ENCODE data around the gene TUBAL3.

DNA sequence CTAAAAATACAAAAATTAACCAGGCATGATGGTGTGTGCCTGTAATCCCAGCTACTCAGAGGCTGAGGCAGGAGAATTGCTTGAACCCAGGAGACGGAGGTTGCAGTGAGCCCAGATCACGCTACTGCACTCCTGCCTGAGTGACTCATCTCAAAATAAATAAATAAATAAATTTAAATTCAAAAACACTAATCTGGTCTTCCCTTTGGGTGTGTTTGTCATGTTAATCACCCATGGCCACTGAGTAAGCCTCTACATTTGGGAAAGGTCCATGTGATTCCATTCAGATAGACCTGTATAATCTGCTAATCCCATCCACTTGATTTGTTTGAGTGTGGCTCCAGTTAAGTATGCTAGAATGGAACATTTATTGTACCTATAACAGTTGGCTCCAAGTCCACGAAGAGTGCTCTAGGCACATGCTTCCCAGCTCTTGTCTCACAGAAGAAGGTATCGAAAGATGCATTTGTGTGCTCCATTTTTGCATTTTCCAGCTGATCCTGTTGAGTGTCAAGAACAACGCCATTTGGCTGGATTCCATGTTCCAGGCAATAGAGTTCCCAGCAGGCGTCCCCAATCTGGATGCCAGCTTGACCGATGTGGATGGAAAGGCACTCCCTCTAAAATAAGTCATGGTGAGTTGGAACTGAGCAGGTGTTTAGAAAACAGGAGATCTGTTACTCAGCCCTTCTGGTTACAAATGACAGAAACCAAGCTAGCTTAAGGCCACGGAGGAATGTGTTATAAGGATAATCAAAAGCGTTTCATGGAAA lies 4.0 kb downstream of the TUBAL3 start:
- TF ChIP-seq, protein P1, sequence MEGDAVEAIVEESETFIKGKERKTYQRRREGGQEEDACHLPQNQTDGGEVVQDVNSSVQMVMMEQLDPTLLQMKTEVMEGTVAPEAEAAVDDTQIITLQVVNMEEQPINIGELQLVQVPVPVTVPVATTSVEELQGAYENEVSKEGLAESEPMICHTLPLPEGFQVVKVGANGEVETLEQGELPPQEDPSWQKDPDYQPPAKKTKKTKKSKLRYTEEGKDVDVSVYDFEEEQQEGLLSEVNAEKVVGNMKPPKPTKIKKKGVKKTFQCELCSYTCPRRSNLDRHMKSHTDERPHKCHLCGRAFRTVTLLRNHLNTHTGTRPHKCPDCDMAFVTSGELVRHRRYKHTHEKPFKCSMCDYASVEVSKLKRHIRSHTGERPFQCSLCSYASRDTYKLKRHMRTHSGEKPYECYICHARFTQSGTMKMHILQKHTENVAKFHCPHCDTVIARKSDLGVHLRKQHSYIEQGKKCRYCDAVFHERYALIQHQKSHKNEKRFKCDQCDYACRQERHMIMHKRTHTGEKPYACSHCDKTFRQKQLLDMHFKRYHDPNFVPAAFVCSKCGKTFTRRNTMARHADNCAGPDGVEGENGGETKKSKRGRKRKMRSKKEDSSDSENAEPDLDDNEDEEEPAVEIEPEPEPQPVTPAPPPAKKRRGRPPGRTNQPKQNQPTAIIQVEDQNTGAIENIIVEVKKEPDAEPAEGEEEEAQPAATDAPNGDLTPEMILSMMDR (conservative IDR thresholded peaks at IDR 0.05 in 1 of 2, IDR thresholded peaks at IDR 0.05 in 1 of 2; ENCODE audit: extremely low read depth in 1 of 2, insufficient read depth in 1 of 2, low read depth in 1 of 2, low read length in 2 of 2) = no peak
- no peak for TF ChIP-seq EZH2 (IDR thresholded peaks at IDR 0.05; ENCODE audit: borderline replicate concordance, low read length)
